CD14-positive monocyte (primary cell): ENCODE data around the gene TAMM41. TPM values are rescaled to one million over a fixed set of nuclear protein-coding genes. Genes with fewer than 3 reads are reported as not detected.
A peak's percentile ranks its signal among the peaks of the same experiment; 100 is the strongest.
"Not testable (repeated sequence)": the region's sequence is repeated elsewhere in the genome, so short reads cannot be mapped to it uniquely, and the experiment has no call there.

Experiments used
- DNase-seq, 3 donors: peaks; one replicate each; pipeline ENCODE4 v3.0.0-alpha.2; 2011 to 2022
- H2AFZ ChIP-seq: 2 replicates; pipeline ENCODE4 v1.6.0; 2012; ENCODE audit warnings: mild to moderate bottlenecking, low read depth, low read length, inconsistent platforms; ENCODE audit not compliant: insufficient read depth, poor library complexity, severe bottlenecking
- H3K27ac ChIP-seq, 2 donors: 1 replicate in 1 of 2; 2 replicates in 1 of 2; pipeline ENCODE4 v1.5.1; 2012 to 2013; ENCODE audit warnings: low read length in 2 of 2, control low read depth in 1 of 2, inconsistent platforms in 1 of 2, low read depth in 1 of 2, mild to moderate bottlenecking in 1 of 2
- H3K27me3 ChIP-seq, 2 donors: one replicate each; pipeline versions ENCODE4 v1.6.0 to v1.6.1; 2011 to 2013; ENCODE audit warnings: low read length in 2 of 2; ENCODE audit not compliant: control insufficient read depth in 2 of 2, insufficient read depth in 2 of 2
- H3K36me3 ChIP-seq, 2 donors: replicated peaks in 1 of 2; 1 replicate in 1 of 2; 2 replicates in 1 of 2; pipeline versions ENCODE4 v1.5.1 to v1.6.1; 2012 to 2013; ENCODE audit warnings: low read length in 2 of 2, control low read depth in 1 of 2, inconsistent platforms in 1 of 2, mild to moderate bottlenecking in 1 of 2; ENCODE audit not compliant: insufficient read depth in 2 of 2, control insufficient read depth in 1 of 2
- H3K4me1 ChIP-seq, 2 donors: 1 replicate in 1 of 2; 2 replicates in 1 of 2; pipeline versions ENCODE4 v1.5.1 to v1.6.1; 2012 to 2013; ENCODE audit warnings: low read length in 2 of 2, control low read depth in 1 of 2, inconsistent platforms in 1 of 2, mild to moderate bottlenecking in 1 of 2, moderate library complexity in 1 of 2; ENCODE audit not compliant: insufficient read depth in 2 of 2, control insufficient read depth in 1 of 2
- H3K4me2 ChIP-seq: replicated peaks from 2 replicates; pipeline ENCODE3; 2012; ENCODE audit warnings: low read length, moderate library complexity, mild to moderate bottlenecking; ENCODE audit not compliant: poor library complexity, severe bottlenecking; ENCODE audit errors: extremely low read depth
- H3K4me3 ChIP-seq, 3 experiments: fragments of 200-600 bp in 1 of 3; sonication (generic) in 1 of 3; replicated peaks in 1 of 3; 1 replicate in 2 of 3; 2 replicates in 1 of 3; pipeline ENCODE4 v1.5.1; 2011 to 2013; ENCODE audit warnings: low read length in 3 of 3, mild to moderate bottlenecking in 3 of 3, control low read depth in 2 of 3, low read depth in 2 of 3, inconsistent platforms in 1 of 3, moderate library complexity in 1 of 3
- H3K79me2 ChIP-seq: 2 replicates; pipeline ENCODE4 v1.6.0; 2012; ENCODE audit warnings: mild to moderate bottlenecking, control low read depth, inconsistent platforms, low read length, moderate library complexity; ENCODE audit not compliant: insufficient read depth
- H3K9ac ChIP-seq: 2 replicates; pipeline ENCODE4 v1.6.0; 2017; ENCODE audit warnings: low read length, mild to moderate bottlenecking; ENCODE audit not compliant: insufficient read depth, poor library complexity, severe bottlenecking
- H3K9me3 ChIP-seq, 2 donors: replicated peaks in 1 of 2; 1 replicate in 1 of 2; 2 replicates in 1 of 2; pipeline versions ENCODE4 v1.5.1 to v1.6.1; 2012 to 2013; ENCODE audit warnings: low read length in 2 of 2, control low read depth in 1 of 2; ENCODE audit not compliant: control insufficient read depth in 1 of 2, insufficient read depth in 1 of 2
- H4K20me1 ChIP-seq: 2 replicates; pipeline ENCODE4 v1.6.0; 2012; ENCODE audit warnings: mild to moderate bottlenecking, low read length, control low read depth, moderate library complexity; ENCODE audit not compliant: insufficient read depth
- H3K27ac Mint-ChIP-seq, 7 donors: one replicate each; pipeline ENCODE4 v1.8.0; 2020; ENCODE audit warnings: mild to moderate bottlenecking in 7 of 7, mixed read lengths in 7 of 7, moderate library complexity in 6 of 7, inconsistent platforms in 2 of 7
- H3K27me3 Mint-ChIP-seq, 3 donors: one replicate each; pipeline ENCODE4 v1.8.0; 2021 to 2022; ENCODE audit warnings: low read depth in 3 of 3, mild to moderate bottlenecking in 3 of 3, mixed read lengths in 3 of 3, moderate library complexity in 3 of 3, inconsistent platforms in 1 of 3
- H3K36me3 Mint-ChIP-seq, 2 donors: one replicate each; pipeline ENCODE4 v1.8.0; 2020; ENCODE audit warnings: mixed read lengths in 2 of 2, inconsistent platforms in 1 of 2, mild to moderate bottlenecking in 1 of 2
- H3K4me1 Mint-ChIP-seq: one replicate; pipeline ENCODE4 v1.8.0; 2020; ENCODE audit warnings: mild to moderate bottlenecking, mixed read lengths
- H3K4me3 Mint-ChIP-seq, 2 donors: one replicate each; pipeline ENCODE4 v1.8.0; 2020; ENCODE audit warnings: mild to moderate bottlenecking in 2 of 2, mixed read lengths in 2 of 2, moderate library complexity in 1 of 2
- H3K9me3 Mint-ChIP-seq, 7 donors: one replicate each; pipeline ENCODE4 v1.8.0; 2020 to 2022; ENCODE audit warnings: mixed read lengths in 7 of 7, mild to moderate bottlenecking in 6 of 7, moderate library complexity in 6 of 7, inconsistent platforms in 2 of 7
- WGBS: methylation state at CpG from one replicate; pipeline ENCODE4 v1.1.5; 2013; ENCODE audit warnings: missing lambda C conversion rate; ENCODE audit not compliant: insufficient coverage; 5-methylcytosine and 5-hydroxymethylcytosine counted together
- intact Hi-C, 2 donors: fragments of 100-400 bp; cut with micrococcal nuclease; formaldehyde crosslinking; loops; one replicate each; pipeline versions ENCODE4 v1.15.0 to v1.15.1; 2023
- polyA plus RNA-seq, 3 donors: library from polyadenylated mRNA; depleted of rRNA in 1 of 3; unstranded in 2 of 3; stranded (reverse) in 1 of 3; fragments of 300-500 nt in 2 of 3; fragments of >200 nt in 1 of 3; fragmentation: Illumina TruSeq in 2 of 3; gene quantifications; 1 replicate in 2 of 3; 2 replicates in 1 of 3; pipeline ENCODE4 v1.2.3, GENCODE V29; 2012 to 2021
- TF ChIP-seq, protein P1 (sequence below): fragments of 200-600 bp; IDR thresholded peaks from one replicate; pipeline ENCODE4 v1.8.0; 2022; ENCODE audit warnings: antibody characterized with exemption, mild to moderate bottlenecking

The TAMM41 gene
- polyA plus RNA-seq, 3 donors = 3.7 to 10.8 (median 5.0) TPM

GRCh38 chr3:11757441-11757875 is 89.2 kb downstream of the TAMM41 start:
- H3K9me3 Mint-ChIP-seq = no peaks in the 10 kb centered on the region
- Histone ChIP-seq H3K9me3 (no peaks in the 10 kb centered on the region), H3K4me3 (no peak overlapping the region), H3K27me3 (no peaks in the 10 kb centered on the region), H3K36me3 (no peaks in the 10 kb centered on the region), H4K20me1 (no peaks in the 10 kb centered on the region), H3K4me1 (no peaks in the 10 kb centered on the region), H3K9ac (no peak overlapping the region), H3K4me2 (no peak overlapping the region), H3K79me2 (no peaks in the 10 kb centered on the region), H3K27ac (no peak overlapping the region), H2AFZ (no peak overlapping the region)
- no peak overlapping the region for H3K4me3 Mint-ChIP-seq
- intact Hi-C loops = no loop called here
- TF ChIP-seq, protein P1, sequence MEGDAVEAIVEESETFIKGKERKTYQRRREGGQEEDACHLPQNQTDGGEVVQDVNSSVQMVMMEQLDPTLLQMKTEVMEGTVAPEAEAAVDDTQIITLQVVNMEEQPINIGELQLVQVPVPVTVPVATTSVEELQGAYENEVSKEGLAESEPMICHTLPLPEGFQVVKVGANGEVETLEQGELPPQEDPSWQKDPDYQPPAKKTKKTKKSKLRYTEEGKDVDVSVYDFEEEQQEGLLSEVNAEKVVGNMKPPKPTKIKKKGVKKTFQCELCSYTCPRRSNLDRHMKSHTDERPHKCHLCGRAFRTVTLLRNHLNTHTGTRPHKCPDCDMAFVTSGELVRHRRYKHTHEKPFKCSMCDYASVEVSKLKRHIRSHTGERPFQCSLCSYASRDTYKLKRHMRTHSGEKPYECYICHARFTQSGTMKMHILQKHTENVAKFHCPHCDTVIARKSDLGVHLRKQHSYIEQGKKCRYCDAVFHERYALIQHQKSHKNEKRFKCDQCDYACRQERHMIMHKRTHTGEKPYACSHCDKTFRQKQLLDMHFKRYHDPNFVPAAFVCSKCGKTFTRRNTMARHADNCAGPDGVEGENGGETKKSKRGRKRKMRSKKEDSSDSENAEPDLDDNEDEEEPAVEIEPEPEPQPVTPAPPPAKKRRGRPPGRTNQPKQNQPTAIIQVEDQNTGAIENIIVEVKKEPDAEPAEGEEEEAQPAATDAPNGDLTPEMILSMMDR = no peak
- no peaks in the 10 kb centered on the region for H3K4me1 Mint-ChIP-seq
- peaks cover 0 to 2% (median 0%) of the 10 kb centered on the region in 3 donors for H3K27me3 Mint-ChIP-seq
- no peaks in the 10 kb centered on the region for H3K36me3 Mint-ChIP-seq
- 42% methylated on average over 6 of the region's 9 CpGs for WGBS
- H3K27ac Mint-ChIP-seq = peak overlapping the region in 1 of 7 donors; percentile 55
- DNase-seq = no peak

- Mint-ChIP-seq H3K4me3 (no peak overlapping the region), H3K27ac (peak overlapping the region in 1 of 7 donors; percentile 50), H3K36me3 (no peaks in the 10 kb centered on the region), H3K27me3 (peaks cover 0 to 6% (median 3%) of the 10 kb centered on the region in 3 donors), H3K4me1 (no peaks in the 10 kb centered on the region), H3K9me3 (peaks cover 0 to 2% (median 0%) of the 10 kb centered on the region in 7 donors)
- no peak overlapping the region for H3K27ac ChIP-seq
- TF ChIP-seq, protein P1 = no peak
- intact Hi-C loops = no loop called here
- no peaks in the 10 kb centered on the region for H3K79me2 ChIP-seq
- no peak overlapping the region for H3K4me2 ChIP-seq
- WGBS = 95% methylated on average over 11 of the region's 12 CpGs
- H3K27me3 ChIP-seq = no peaks in the 10 kb centered on the region
- DNase-seq = no peak
- no peaks in the 10 kb centered on the region for H3K9me3 ChIP-seq
- H3K4me1 ChIP-seq = no peaks in the 10 kb centered on the region
- H4K20me1 ChIP-seq = no peaks in the 10 kb centered on the region
- no peak overlapping the region for H3K4me3 ChIP-seq
- no peak overlapping the region for H3K9ac ChIP-seq
- no peaks in the 10 kb centered on the region for H3K36me3 ChIP-seq
- H2AFZ ChIP-seq = no peak overlapping the region
Observed at GRCh38 chr3:11755276-11755675, 91.4 kb downstream of the TAMM41 start.

- H4K20me1 ChIP-seq, H3K4me1 Mint-ChIP-seq, H3K9me3 ChIP-seq, H3K27ac ChIP-seq, H3K27me3 Mint-ChIP-seq, H2AFZ ChIP-seq, intact Hi-C loops, H3K36me3 Mint-ChIP-seq, H3K9ac ChIP-seq, H3K27ac Mint-ChIP-seq, H3K79me2 ChIP-seq, DNase-seq, H3K27me3 ChIP-seq, H3K4me1 ChIP-seq, H3K4me3 ChIP-seq, H3K4me3 Mint-ChIP-seq, H3K9me3 Mint-ChIP-seq, H3K4me2 ChIP-seq, H3K36me3 ChIP-seq: not testable (repeated sequence)
- 100% methylated on average over 2 of the region's 4 CpGs for WGBS
Observed at GRCh38 chr3:11752254-11752653, 94.4 kb downstream of the TAMM41 start.
